HG02798 (cell line): ENCODE measurements around the gene ATG3.
"Not testable (repeated sequence)": the region's sequence is repeated elsewhere in the genome, so short reads cannot be mapped to it uniquely, and the experiment has no call there.

Source experiments
- ATAC-seq: cut with Tn5 transposase; IDR thresholded peaks from one replicate; pipeline ENCODE4 v1.9.1; 2021; ENCODE audit warnings: mild to moderate bottlenecking; ENCODE audit not compliant: unreplicated experiment, poor library complexity

Gene ATG3

DNA sequence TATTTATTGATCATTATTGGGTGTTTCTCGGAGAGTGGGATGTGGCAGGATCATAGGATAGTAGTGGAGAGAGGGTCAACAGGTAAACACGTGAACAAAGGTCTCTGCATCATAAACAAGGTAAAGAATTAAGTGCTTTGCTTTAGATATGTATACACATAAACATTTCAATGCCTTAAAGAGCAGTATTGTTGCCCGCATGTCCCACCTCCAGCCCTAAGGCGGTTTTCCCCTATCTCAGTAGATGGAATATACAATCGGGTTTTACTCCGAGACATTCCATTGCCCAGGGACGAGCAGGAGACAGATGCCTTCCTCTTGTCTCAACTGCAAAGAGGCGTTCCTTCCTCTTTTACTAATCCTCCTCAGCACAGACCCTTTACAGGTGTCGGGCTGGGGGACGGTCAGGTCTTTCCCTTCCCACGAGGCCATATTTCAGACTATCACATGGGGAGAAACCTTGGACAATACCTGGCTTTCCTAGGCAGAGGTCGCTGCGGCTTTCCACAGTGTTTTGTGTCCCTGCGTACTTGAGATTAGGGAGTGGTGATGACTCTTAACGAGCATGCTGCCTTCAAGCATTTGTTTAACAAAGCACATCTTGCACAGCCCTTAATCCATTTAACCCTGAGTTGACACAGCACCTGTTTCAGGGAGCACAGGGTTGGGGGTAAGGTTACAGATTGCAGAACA is 2.6 kb upstream of the ATG3 start:
- not testable (repeated sequence) for ATAC-seq

GRCh38 chr3:112561484-112561733 is 353 bp downstream of the ATG3 start:
- ATAC-seq: peak; percentile 59

DNA sequence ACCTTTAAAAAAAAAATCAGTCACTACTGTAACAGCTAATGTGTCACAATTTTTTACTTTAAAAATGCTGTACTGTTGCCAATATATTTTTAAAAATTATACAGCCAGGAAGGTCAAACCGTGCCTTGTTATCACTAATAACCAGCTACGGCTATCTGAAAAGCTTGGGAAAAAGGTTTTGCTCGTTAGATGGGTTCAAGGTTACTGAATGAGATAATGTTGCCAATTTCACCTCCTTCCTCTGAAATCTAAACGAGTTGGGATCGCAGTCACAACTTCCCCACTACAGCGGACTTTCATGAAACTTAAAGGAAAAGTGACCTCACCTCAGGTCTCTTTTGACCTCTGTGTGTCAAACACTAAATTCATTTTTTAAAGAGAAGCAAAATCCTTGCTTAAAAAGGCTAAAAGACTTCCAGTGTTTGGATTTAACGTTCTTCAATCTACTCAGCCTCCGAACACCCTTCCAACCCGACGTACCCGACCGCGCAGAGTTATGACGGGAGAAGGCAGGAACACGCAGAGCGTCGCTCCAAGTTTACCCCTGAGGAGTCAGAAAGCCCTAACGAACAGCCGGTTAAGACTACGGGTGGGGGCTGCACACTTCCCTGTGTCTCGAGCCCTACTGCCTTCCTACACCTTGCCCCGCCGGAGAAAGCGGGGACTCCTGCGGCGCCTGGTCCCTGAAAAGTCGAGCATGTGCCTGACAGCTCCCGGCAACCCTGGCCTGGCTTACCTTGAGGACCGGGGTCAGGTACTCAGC is 860 bp downstream of the ATG3 start:
- peak; percentile 22 for ATAC-seq

GRCh38 chr3:112560307-112560706 is 1.5 kb downstream of the ATG3 start:
- no peak for ATAC-seq

GRCh38 chr3:112557976-112558375 is 3.8 kb downstream of the ATG3 start:
- no peak for ATAC-seq

DNA sequence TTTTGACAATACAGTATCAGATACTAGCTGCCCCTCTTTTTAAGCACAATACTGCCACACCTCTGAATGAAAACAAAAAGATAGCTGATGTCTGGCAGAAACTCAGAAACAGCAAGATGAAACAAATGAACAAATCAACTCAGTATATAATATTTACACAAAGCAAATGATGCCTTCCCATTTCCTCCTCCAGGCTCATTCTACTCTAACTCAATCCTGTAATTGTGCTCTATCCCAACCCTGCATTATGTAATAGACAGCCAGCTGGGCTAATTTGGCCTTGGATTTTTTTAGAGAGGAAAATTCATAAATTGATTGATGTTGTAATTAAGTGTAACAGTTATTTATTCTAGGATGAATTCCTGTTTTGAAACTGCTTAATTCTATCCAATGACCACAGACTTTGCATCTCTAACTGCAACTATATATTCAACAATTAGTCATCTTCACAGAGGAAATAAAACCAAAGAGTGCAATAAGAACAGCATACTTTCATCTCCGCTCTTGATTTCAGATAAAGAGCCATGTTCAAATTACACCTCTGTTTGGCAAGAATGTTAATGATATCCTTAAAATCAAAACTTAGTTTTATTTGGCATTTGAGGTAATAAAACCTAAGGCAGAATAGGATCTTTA is 6.1 kb downstream of the ATG3 start:
- ATAC-seq: no peak

DNA sequence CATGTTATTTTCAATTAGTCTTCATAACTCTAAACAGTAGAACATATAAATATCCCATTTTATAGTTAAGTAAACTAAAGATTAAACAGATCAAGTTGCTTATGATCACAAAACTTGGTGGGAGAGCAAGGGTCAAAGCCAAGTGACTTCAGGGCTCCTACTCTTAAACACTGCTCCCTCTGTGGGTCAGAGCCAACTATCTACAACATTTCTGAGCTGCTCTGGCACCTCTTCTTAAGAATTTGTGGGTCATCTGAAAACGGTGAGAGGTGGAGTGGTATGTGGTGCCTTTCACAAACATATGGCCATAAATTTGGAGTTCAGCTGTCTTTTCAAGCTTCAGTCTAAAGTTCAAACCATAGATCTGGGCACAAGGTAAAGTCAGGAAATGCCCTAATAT is 10.9 kb downstream of the ATG3 start:
- no peak for ATAC-seq

DNA sequence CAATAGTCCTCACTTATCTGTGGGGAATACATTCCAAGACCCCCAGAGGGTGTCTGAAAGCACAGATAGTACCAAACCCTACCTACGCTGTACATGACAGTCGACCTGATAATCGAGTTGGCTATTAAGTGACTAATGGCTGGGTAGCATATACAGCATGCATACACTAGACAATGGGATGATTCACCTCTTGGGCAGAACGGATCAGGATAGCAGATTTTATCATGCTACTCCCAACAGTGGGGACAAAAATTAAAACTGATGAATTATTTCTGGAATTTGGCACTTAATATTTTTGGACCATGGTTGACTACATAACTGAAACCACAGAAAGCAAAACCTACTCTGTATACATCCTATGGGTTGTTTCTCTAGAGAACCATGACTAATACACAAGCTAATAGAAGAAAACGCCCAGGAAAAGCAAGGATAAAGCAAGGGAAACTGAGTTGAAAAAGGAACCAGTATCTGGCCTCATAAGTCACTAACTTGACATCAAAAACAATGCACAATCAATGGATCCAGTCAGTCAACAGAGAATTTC is 15.5 kb downstream of the ATG3 start:
- ATAC-seq: no peak

DNA sequence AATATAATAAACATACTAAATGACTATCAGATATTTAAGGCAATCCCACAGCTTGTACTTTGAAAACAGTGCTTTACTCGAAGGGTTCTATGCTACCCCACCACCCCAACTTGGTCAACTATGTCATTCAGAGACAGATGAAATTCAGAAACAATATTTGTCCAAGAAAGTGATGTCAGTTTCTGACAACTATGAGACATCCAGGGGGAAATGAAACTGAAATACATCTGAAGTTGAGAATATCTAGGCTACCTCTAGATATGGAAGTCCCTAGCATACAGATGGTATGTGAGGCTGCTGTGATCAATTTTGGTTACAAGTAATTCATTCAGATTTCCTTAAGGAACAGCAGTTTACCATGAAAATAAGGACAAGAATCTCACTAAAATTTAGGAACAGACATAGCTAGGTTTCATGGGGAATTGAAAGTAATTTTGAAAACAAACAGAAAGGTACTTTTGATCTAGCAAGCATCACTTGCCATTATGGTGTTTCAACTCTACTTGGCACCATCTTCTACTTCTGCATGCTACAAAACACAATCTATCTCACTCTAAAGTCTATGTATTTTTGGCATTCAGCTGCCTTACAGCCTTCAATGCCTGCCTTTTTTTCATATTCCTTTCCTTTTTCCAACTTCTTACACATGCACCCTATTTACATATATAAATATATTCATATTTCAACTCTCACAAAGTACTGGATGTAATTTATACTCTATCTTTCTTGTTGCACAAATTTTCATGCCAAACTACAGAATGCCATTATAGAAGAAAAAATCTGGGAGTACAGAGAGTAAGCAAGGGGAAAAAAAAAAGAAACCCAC is 21.7 kb downstream of the ATG3 start:
- peak; percentile 93 for ATAC-seq

DNA sequence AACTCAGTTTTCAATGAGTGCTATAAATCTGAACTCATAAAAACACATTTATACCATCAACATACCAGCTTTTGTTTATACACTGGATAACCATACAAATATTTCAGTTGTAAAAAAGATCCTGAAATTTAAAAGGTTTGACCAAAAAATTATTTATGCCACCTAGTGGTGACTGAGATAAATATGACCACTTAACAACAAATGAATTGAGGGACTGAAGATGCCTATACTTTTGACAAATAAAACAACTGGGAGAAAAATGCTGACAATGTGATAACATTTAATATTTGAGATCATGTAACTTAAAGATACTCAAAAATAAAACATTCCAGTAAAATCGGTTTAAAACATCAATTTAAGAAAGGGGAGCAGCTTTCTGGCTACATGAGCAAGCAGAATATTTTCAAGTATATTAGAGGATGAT is 30.4 kb downstream of the ATG3 start:
- ATAC-seq: no peak

DNA sequence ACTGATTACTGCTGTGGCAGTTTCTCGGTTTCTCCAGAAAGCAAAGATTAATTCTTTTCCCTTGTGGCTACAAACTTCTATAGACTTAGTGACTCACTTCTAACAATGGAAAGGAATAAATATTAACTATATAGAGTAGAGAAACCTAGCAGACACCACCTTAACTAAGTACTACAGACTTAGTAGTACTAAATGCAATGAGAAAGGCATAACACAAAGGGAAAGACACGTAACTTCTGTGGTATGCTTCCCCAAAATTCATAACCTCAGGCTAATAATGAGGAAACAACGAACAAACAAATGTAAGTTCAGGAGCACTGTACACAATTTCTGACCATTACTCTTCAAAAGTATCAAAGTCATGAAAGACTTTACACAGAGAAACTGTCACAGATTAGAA is 31.2 kb downstream of the ATG3 start:
- no peak for ATAC-seq

DNA sequence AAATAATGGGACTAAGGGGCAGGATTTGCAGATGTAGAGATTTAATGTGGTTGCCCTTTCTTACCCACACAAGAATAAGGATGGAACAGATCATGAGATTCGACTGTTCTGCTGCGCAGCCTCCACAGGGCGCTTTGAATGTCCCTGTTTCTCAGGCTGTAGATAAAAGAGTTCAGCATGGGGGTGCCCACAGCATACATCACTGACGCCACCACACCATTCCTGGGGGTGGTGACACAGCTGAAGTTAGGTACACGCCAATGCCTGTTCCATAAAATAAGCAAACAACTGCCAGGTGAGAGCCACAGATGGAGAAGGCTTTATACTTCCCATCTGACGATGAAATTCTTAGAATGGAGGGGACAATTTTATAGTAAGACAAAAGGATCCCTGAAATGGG is 37.6 kb downstream of the ATG3 start:
- ATAC-seq: not testable (repeated sequence)

GRCh38 chr3:112519424-112520001 is 42.2 kb downstream of the ATG3 start:
- peak; percentile 45 for ATAC-seq

DNA sequence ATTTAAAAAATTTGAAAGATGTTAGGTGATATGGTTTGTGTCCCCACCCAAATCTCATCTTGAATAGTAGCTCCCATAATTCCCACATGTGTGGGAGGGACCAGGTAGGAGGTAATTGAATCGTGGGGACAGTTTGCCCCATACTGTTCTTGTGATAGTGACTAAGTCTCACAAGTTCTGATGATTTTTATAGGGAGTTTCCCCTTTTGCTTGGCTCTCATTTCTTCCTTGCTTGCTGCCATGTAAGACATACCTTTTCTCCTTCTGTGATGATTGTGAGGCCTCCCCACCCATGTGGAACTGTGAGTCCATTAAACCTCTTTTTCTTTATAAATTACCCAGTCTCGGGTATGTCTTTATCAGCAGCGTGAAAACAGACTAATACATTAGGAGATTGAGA is 42.8 kb downstream of the ATG3 start:
- ATAC-seq: not testable (repeated sequence)

DNA sequence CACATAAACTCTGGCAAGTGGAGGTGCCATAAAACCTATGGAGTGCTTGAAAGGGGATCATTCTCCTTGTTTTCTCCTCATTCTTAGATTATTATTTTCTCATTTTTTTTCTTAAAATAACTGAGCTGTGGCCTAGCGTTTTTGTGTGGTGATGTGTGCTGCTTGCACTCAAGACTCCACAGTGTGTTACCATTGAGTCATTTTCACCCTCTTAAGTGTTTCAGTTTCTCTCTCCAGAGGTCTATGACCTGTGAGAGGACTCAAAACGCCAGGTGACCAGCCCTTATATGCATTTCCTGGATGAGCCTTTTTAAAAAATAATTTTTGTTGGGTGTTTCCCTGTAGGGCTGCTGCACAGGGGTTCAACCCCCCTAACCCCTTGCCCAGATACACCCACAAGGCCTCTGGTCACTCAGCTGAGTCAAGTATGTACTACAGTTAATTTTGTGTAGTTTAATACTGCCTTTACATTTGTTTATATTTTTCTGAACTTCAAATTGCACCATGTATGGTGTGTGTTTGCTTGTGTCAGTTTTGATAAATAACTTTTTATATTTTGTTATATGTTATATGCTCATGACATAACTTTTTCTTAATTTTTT is 47.1 kb downstream of the ATG3 start:
- peak; percentile 100 for ATAC-seq

GRCh38 chr3:112512320-112512719 is 49.4 kb downstream of the ATG3 start:
- ATAC-seq: no peak

- no peak for ATAC-seq
Observed at GRCh38 chr3:112508860-112509259, 52.9 kb downstream of the ATG3 start.

GRCh38 chr3:112508261-112508660 is 53.5 kb downstream of the ATG3 start:
- ATAC-seq: no peak

DNA sequence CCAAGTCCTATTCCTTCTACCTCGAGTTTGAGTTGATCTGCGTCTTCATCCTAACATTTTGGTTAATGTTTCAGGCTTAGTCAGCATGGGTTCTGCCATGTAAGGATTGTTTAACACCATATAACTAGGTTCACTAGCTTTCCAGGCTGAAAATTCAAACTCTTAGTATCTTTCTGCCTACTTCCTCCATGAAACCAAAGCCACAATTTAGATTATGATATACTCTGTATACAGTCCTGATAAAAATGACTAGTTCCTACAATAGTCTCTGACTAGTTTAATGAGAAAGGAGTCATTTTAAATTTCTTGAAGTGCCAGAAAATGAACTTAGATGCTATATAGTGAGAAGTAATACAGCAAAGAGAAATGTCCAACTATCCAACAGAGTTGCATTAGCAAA is 55.9 kb downstream of the ATG3 start:
- ATAC-seq: no peak

DNA sequence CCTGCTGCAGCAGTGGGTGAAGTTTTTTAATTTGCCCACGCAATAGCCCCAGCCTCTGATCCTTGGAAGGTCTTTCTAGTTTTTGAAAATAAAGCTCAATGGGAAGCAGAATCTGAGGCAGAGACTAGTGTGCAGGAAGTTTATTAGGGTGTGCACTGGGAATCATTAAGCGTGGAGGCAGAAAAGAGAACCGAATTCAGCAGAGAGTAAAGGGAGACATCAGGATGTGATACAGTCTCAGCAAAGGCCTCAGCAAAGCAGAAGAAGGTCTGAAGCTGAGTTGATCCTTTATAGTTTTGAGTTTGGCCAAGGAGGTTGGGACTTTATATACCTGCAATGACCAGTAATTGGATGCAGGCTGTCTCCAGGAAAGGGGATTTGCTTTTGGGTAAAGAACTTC is 57.6 kb downstream of the ATG3 start:
- ATAC-seq: no peak
